A204.1 (cell line): ENCODE results near the gene POU2AF1.

Experiments
- FAIRE-seq: peaks from 2 replicates; lab custom pipeline; 2012; peaks lifted over from hg19 to GRCh38; lab: Jason Lieb, UNC

Gene POU2AF1

GRCh38 chr11:111384494-111384893, 5.4 kb upstream of the POU2AF1 start:
- FAIRE-seq = no peak

GRCh38 chr11:111382451-111382850, 3.4 kb upstream of the POU2AF1 start:
- FAIRE-seq = no peak

- FAIRE-seq = no peak
Observed at GRCh38 chr11:111379602-111380136, 594 bp upstream of the POU2AF1 start.

- no peak for FAIRE-seq
Observed at GRCh38 chr11:111378185-111378860, 752 bp downstream of the POU2AF1 start.

- FAIRE-seq = no peak
Observed at GRCh38 chr11:111376181-111376871, 2.7 kb downstream of the POU2AF1 start.

- no peak for FAIRE-seq
Observed at GRCh38 chr11:111373590-111373989, 5.5 kb downstream of the POU2AF1 start.

- no peak for FAIRE-seq
Observed at GRCh38 chr11:111372538-111372937, 6.5 kb downstream of the POU2AF1 start.

GRCh38 chr11:111370902-111371578, 8.0 kb downstream of the POU2AF1 start:
- no peak for FAIRE-seq

GRCh38 chr11:111370270-111370901, 8.7 kb downstream of the POU2AF1 start:
- no peak for FAIRE-seq

- no peak for FAIRE-seq
Observed at GRCh38 chr11:111368285-111368560, 10.9 kb downstream of the POU2AF1 start.

- no peak for FAIRE-seq
Observed at GRCh38 chr11:111367411-111368284, 11.4 kb downstream of the POU2AF1 start.

GRCh38 chr11:111366560-111367410, 12.3 kb downstream of the POU2AF1 start:
- FAIRE-seq = no peak

- no peak for FAIRE-seq
Observed at GRCh38 chr11:111365722-111366559, 13.1 kb downstream of the POU2AF1 start.

GRCh38 chr11:111364503-111364902, 14.6 kb downstream of the POU2AF1 start:
- no peak for FAIRE-seq

- no peak for FAIRE-seq
Observed at GRCh38 chr11:111363985-111364384, 15.1 kb downstream of the POU2AF1 start.

GRCh38 chr11:111362887-111363411, 16.1 kb downstream of the POU2AF1 start:
- FAIRE-seq = no peak

GRCh38 chr11:111361874-111362273, 17.2 kb downstream of the POU2AF1 start:
- FAIRE-seq = no peak

GRCh38 chr11:111361052-111361801, 17.8 kb downstream of the POU2AF1 start:
- no peak for FAIRE-seq
